HepG2 (cell line): ENCODE data around the gene VAV2. TPM values are rescaled to one million over a fixed set of nuclear protein-coding genes. Genes with fewer than 3 reads are reported as not detected.

Experiments used
- ATAC-seq: fragments of 200-7000 bp; cut with Tn5 transposase; 3 replicates; pipeline ENCODE4 v1.9.1; 2020; ENCODE audit warnings: mild to moderate bottlenecking, moderate library complexity
- BruUV-seq: library from RNA; stranded (reverse); fragments of 400-500 nt; replicated peaks from 2 replicates; lab custom pipeline; 2021; lab: Mats Ljungman, UMichigan
- CTCF ChIA-PET: fragments of 300-600 bp; formaldehyde crosslinking; extraction: SDS; loops from one replicate; lab custom pipeline; 2021; ENCODE audit warnings: low total read pairs, inconsistent platforms, low intra/inter-chr PET ratio; lab: Yijun Ruan, JAX
- POLR2A ChIA-PET: fragments of 350-600 bp; sonication (Branson Sonifier 250); formaldehyde crosslinking; loops from one replicate; lab custom pipeline; 2020; ENCODE audit warnings: antibody characterized with exemption, inconsistent platforms; lab: Yijun Ruan, JAX
- DNase-seq: peaks from one replicate; pipeline ENCODE4 v3.0.0-alpha.2; 2015; ENCODE audit warnings: low spot score
- FAIRE-seq: peaks from 3 replicates; lab custom pipeline; 2011; peaks lifted over from hg19 to GRCh38; lab: Jason Lieb, UNC
- H2AFZ ChIP-seq: one replicate; pipeline ENCODE4 v1.6.1; 2011; ENCODE audit warnings: low read length, inconsistent platforms
- H3K27ac ChIP-seq: fragments of 300-600 bp; 3 replicates; pipeline ENCODE4 v1.8.0; 2011; ENCODE audit warnings: mixed run types, mild to moderate bottlenecking, mixed read lengths, low read length, inconsistent platforms; ENCODE audit not compliant: insufficient read depth; ENCODE audit errors: extremely low read length
- H3K27me3 ChIP-seq, 2 experiments: fragments of 200-600 bp in 1 of 2; 2 replicates in 1 of 2; 3 replicates in 1 of 2; pipeline versions ENCODE4 v1.6.0 to v1.8.0; 2011; ENCODE audit warnings: low read length in 2 of 2, mild to moderate bottlenecking in 2 of 2, moderate library complexity in 2 of 2, inconsistent platforms in 1 of 2; ENCODE audit not compliant: insufficient read depth in 2 of 2, control insufficient read depth in 1 of 2
- H3K36me3 ChIP-seq, 2 experiments: fragments of 200-600 bp in 1 of 2; replicated peaks in 1 of 2; 2 replicates in 1 of 2; 3 replicates in 1 of 2; pipeline versions ENCODE4 v1.5.1 to v1.8.0; 2011; ENCODE audit warnings: low read length in 2 of 2, inconsistent platforms in 1 of 2; ENCODE audit not compliant: insufficient read depth in 2 of 2, control insufficient read depth in 1 of 2
- H3K4me1 ChIP-seq: 2 replicates; pipeline ENCODE4 v1.5.1; 2012; ENCODE audit warnings: low read length, inconsistent platforms; ENCODE audit not compliant: insufficient read depth
- H3K4me2 ChIP-seq: 2 replicates; pipeline ENCODE4 v1.6.0; 2011; ENCODE audit warnings: low read depth, low read length, inconsistent platforms
- H3K4me3 ChIP-seq, 3 experiments: fragments of 200-600 bp in 1 of 3; sonication (generic), shearing (Covaris generic) in 1 of 3; replicated peaks in 1 of 3; 2 replicates each; pipeline ENCODE4 v1.5.1; 2011 to 2016; ENCODE audit warnings: low read length in 3 of 3, inconsistent platforms in 2 of 3, low read depth in 2 of 3, mild to moderate bottlenecking in 2 of 3, control low read depth in 1 of 3, mixed read lengths in 1 of 3; ENCODE audit not compliant: insufficient read depth in 1 of 3
- H3K79me2 ChIP-seq: one replicate; pipeline ENCODE4 v1.6.1; 2011; ENCODE audit warnings: low read length, inconsistent platforms; ENCODE audit not compliant: insufficient read depth
- H3K9ac ChIP-seq: 2 replicates; pipeline ENCODE4 v1.6.0; 2011; ENCODE audit warnings: mild to moderate bottlenecking, low read depth, low read length, inconsistent platforms; ENCODE audit not compliant: insufficient read depth
- H3K9me3 ChIP-seq: 2 replicates; pipeline ENCODE4 v1.5.1; 2012; ENCODE audit warnings: mild to moderate bottlenecking, low read length
- H4K20me1 ChIP-seq: 2 replicates; pipeline ENCODE4 v1.6.0; 2011; ENCODE audit warnings: inconsistent platforms, mild to moderate bottlenecking, low read length, moderate library complexity; ENCODE audit not compliant: insufficient read depth
- AGO2 ChIP-seq: fragments of 200-400 bp; formaldehyde crosslinking; optimal IDR thresholded peaks from 2 replicates; pipeline ENCODE3; 2017; ENCODE audit warnings: mild to moderate bottlenecking, low read depth, low read length, moderate library complexity
- HDAC1 ChIP-seq: sonication (generic); formaldehyde crosslinking; IDR thresholded peaks from 2 replicates; pipeline ENCODE4 v1.5.1; 2020; ENCODE audit warnings: mild to moderate bottlenecking, missing genetic modification reagents
- TP53 ChIP-seq: sonication (generic); formaldehyde crosslinking; conservative IDR thresholded peaks from 2 replicates; pipeline ENCODE4 v1.4.0; 2020; ENCODE audit warnings: missing genetic modification reagents
- ZBTB33 ChIP-seq: sonication (generic); formaldehyde crosslinking; IDR thresholded peaks from 2 replicates; pipeline ENCODE4 v1.4.0; 2020; ENCODE audit warnings: missing genetic modification reagents
- ZBTB38 ChIP-seq: sonication (generic); formaldehyde crosslinking; IDR thresholded peaks from 2 replicates; pipeline ENCODE4 v1.5.1; 2020; ENCODE audit warnings: mild to moderate bottlenecking, missing genetic modification reagents
- ZNF572 ChIP-seq: sonication (generic); formaldehyde crosslinking; IDR thresholded peaks from 2 replicates; pipeline ENCODE4 v1.5.1; 2020; ENCODE audit warnings: mild to moderate bottlenecking, missing genetic modification reagents
- ZNF577 ChIP-seq: sonication (generic); formaldehyde crosslinking; IDR thresholded peaks from 2 replicates; pipeline ENCODE4 v1.4.0; 2020; ENCODE audit warnings: mild to moderate bottlenecking, low read depth, missing genetic modification reagents, borderline replicate concordance
- WGBS: methylation state at CpG from one replicate; pipeline ENCODE4 v1.1.6; 2017; ENCODE audit warnings: low lambda C conversion rate; 5-methylcytosine and 5-hydroxymethylcytosine counted together
- in situ Hi-C: cut with HindIII; loops from 2 replicates; pipeline ENCODE4 v1.10.0; 2017; ENCODE audit warnings: low pct_unique_long_range_greater_than_20kb; ENCODE audit not compliant: extremely low pct_ligation_motif_present
- intact Hi-C: fragments of 100-400 bp; cut with micrococcal nuclease; formaldehyde crosslinking; loops from one replicate; pipeline ENCODE4 v1.10.0; 2022; ENCODE audit not compliant: unreplicated experiment
- polyA plus RNA-seq, 8 experiments: library from polyadenylated mRNA; depleted of rRNA in 3 of 8; stranded (reverse) in 7 of 8; unstranded in 1 of 8; fragments of >200 nt; fragmentation: Illumina TruSeq in 4 of 8; extraction: Trizol in 4 of 8; gene quantifications; 2 replicates each; pipeline versions ENCODE4 v1.2.1 to v1.2.3, GENCODE V29; 2011 to 2016; ENCODE audit warnings: low read depth in 4 of 8, missing spikeins in 1 of 8, mixed read lengths in 1 of 8; ENCODE audit not compliant: insufficient read depth in 1 of 8
- total RNA-seq, 5 experiments: library from RNA; depleted of rRNA; stranded (reverse); fragments of >200 nt; fragmentation: Illumina TruSeq; extraction: Trizol; gene quantifications; 2 replicates each; pipeline ENCODE4 v1.2.3, GENCODE V29; 2016; ENCODE audit warnings: low read depth in 1 of 5
- TF ChIP-seq, protein P1 (sequence below): IDR thresholded peaks from 2 replicates; pipeline ENCODE4 v1.6.1; 2016; ENCODE audit warnings: mild to moderate bottlenecking

VAV2 gene
- total and polyA plus RNA-seq, 2 of the 13 experiments (the other 11 are each of a cell fraction or from before 2014, with no cell fraction given) = 22.5 to 22.9 TPM

DNA sequence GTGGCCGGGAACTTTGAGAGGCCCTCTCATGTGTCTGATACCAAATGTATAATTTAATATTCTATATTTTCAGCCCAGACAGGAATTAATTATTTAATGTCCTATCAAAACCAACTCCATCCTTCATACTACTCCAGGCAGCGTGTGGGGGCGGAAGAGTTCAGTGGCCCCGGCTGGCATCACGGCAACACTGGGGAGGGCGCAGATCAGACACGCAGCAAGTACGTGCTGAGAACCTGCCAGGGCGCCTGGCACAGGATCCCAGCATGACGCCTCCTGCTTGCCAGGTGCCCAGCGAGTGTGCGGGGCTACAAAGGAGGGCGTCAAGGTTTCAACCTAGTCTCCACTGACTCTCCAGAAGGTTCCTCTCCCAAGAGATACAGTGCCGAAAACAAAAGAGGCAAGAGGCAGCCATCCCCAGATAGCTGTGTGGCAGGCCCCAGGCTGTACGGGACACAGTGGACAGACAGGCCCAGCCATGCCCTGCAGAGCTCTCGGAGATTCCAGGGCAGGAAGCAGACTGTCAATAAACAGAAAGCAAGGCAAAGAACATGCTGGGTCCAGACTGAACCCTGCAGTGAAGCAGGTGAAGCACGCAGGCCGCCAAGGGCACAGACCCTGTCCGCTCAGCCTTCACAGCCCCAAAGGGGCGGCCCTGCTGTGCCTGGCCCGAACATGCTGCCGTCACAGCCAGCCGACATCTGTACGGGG, 110.3 kb downstream of the VAV2 start (continued):
- TF ChIP-seq ZBTB33 (CRISPR knock-in tag) (peak; percentile 28; the same call in 1 of the 2 replicates), TP53 (CRISPR knock-in tag) (no peak), ZBTB38 (CRISPR knock-in tag) (peak; percentile 98), ZNF572 (CRISPR knock-in tag) (peak; percentile 69; the same call in 1 of the 2 replicates)
- TF ChIP-seq, protein P1, sequence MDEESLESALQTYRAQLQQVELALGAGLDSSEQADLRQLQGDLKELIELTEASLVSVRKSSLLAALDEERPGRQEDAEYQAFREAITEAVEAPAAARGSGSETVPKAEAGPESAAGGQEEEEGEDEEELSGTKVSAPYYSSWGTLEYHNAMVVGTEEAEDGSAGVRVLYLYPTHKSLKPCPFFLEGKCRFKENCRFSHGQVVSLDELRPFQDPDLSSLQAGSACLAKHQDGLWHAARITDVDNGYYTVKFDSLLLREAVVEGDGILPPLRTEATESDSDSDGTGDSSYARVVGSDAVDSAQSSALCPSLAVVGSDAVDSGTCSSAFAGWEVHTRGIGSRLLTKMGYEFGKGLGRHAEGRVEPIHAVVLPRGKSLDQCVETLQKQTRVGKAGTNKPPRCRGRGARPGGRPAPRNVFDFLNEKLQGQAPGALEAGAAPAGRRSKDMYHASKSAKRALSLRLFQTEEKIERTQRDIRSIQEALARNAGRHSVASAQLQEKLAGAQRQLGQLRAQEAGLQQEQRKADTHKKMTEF (CRISPR knock-in tag) = no peak

- WGBS = 91% methylated on average over 9 of the region's 23 CpGs
- POLR2A ChIA-PET = no interaction called here
- no peak overlapping the region for H2AFZ ChIP-seq
- no peak for TF ChIP-seq ZNF577 (CRISPR knock-in tag)
- TF ChIP-seq AGO2 = peak; percentile 51
- TF ChIP-seq HDAC1 (CRISPR knock-in tag) = 0 out of 2 replicates have a peak, but pooled peaks have one; percentile 5
- H3K27me3 ChIP-seq = no peaks in the 10 kb centered on the region
- FAIRE-seq = no peak
- CTCF ChIA-PET = no interaction called here
- peaks cover 92% of the 10 kb centered on the region for H3K79me2 ChIP-seq
- peaks cover 1 to 19% of the 10 kb centered on the region in 2 experiments; a peak in 4 of 5 replicates for H3K36me3 ChIP-seq
- H3K4me2 ChIP-seq = no peak overlapping the region
- H3K9ac ChIP-seq = no peak overlapping the region
- no peak for ATAC-seq
- no peak overlapping the region for H3K4me3 ChIP-seq
- DNase-seq = no peak
- peaks cover 73% of the 10 kb centered on the region for H3K4me1 ChIP-seq
- in situ Hi-C loops = no loop called here
- no TSS peak for BruUV-seq
- no peaks in the 10 kb centered on the region for H3K9me3 ChIP-seq
- H3K27ac ChIP-seq = peak overlapping the region; percentile 9
- intact Hi-C loops = no loop called here
- H4K20me1 ChIP-seq = peaks cover 37% of the 10 kb centered on the region; the same call in 1 of the 2 replicates
Observed at GRCh38 chr9:133880851-133881661, 111.1 kb downstream of the VAV2 start.
